ENCODE data around the gene CTNNA3.

GRCh38 chr10:66467042-66467441 is 1229.0 kb downstream of the CTNNA3 start:
- TF ChIP-seq, protein P1, sequence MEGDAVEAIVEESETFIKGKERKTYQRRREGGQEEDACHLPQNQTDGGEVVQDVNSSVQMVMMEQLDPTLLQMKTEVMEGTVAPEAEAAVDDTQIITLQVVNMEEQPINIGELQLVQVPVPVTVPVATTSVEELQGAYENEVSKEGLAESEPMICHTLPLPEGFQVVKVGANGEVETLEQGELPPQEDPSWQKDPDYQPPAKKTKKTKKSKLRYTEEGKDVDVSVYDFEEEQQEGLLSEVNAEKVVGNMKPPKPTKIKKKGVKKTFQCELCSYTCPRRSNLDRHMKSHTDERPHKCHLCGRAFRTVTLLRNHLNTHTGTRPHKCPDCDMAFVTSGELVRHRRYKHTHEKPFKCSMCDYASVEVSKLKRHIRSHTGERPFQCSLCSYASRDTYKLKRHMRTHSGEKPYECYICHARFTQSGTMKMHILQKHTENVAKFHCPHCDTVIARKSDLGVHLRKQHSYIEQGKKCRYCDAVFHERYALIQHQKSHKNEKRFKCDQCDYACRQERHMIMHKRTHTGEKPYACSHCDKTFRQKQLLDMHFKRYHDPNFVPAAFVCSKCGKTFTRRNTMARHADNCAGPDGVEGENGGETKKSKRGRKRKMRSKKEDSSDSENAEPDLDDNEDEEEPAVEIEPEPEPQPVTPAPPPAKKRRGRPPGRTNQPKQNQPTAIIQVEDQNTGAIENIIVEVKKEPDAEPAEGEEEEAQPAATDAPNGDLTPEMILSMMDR (IDR thresholded peaks at IDR 0.05; ENCODE audit: low read depth, low read length, poor library complexity, severe bottlenecking), result no peak
- TF ChIP-seq EZH2phosphoT487 (IDR thresholded peaks at IDR 0.05; ENCODE audit: borderline replicate concordance, low read length), result no peak

All from DOHH2 (cell line).